ENCODE data around the gene PARP8. TPM values are rescaled to one million over a fixed set of nuclear protein-coding genes. Genes with fewer than 3 reads are reported as not detected.

The PARP8 gene
- total RNA-seq, 1 experiment from 2014 or later: 0.07 TPM

DNA sequence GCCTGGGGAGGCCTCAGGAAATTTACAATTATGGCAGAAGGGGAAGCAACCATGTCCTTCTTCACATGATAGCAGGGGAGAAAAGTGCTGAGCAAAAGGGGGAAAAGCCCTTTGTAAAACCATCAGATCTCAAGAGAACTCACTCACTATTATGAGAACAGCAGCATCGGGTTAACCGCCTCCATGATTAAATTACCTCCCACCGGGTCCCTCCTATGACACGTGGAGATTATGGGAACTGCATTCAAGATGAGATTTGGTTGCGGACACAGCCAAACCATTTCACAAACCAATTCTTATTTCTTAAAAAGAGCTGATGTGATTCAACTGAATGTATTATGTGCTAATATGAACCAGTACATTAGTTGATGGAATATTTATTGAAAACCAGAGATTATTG, 63.9 kb downstream of the PARP8 start:
- no peaks in the 10 kb centered on the region for H3K9me2 ChIP-seq (replicated peaks; ENCODE audit: low read length)
- H3K4me2 ChIP-seq (ENCODE audit: low read length): no peak overlapping the region
- DNase-seq: no peak
- intact Hi-C loops (cut with micrococcal nuclease): no loop called here
- H3K9me3 ChIP-seq (ENCODE audit: low read length): no peaks in the 10 kb centered on the region
- TF ChIP-seq EZH2phosphoT487 (IDR thresholded peaks at IDR 0.05; ENCODE audit: borderline replicate concordance, low read length) (no peak), EZH2 (IDR thresholded peaks at IDR 0.05; ENCODE audit: low read length, unreplicated experiment) (no peak)
- TF ChIP-seq, protein P1, sequence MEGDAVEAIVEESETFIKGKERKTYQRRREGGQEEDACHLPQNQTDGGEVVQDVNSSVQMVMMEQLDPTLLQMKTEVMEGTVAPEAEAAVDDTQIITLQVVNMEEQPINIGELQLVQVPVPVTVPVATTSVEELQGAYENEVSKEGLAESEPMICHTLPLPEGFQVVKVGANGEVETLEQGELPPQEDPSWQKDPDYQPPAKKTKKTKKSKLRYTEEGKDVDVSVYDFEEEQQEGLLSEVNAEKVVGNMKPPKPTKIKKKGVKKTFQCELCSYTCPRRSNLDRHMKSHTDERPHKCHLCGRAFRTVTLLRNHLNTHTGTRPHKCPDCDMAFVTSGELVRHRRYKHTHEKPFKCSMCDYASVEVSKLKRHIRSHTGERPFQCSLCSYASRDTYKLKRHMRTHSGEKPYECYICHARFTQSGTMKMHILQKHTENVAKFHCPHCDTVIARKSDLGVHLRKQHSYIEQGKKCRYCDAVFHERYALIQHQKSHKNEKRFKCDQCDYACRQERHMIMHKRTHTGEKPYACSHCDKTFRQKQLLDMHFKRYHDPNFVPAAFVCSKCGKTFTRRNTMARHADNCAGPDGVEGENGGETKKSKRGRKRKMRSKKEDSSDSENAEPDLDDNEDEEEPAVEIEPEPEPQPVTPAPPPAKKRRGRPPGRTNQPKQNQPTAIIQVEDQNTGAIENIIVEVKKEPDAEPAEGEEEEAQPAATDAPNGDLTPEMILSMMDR (conservative IDR thresholded peaks at IDR 0.05; ENCODE audit: low read depth, low read length): no peak
- ChIA-PET CTCF (no interaction called here), POLR2A (ENCODE audit: unreplicated experiment) (no interaction called here)
- no peak for ATAC-seq
- H3K4me1 ChIP-seq (ENCODE audit: insufficient read depth, low read length): no peaks in the 10 kb centered on the region
- H4K20me1 ChIP-seq (ENCODE audit: low read length): no peaks in the 10 kb centered on the region
- H3F3A ChIP-seq (ENCODE audit: low read length, unreplicated experiment): no peaks in the 10 kb centered on the region
- H2AFZ ChIP-seq (ENCODE audit: low read length): no peak overlapping the region
- no peak overlapping the region for H3K9ac ChIP-seq (ENCODE audit: low read length)
- H3K27me3 ChIP-seq (ENCODE audit: low read length): 0 out of 2 replicates have a peak, but pooled peaks cover 4% of the 10 kb centered on the region
- no peaks in the 10 kb centered on the region for H3K36me3 ChIP-seq (ENCODE audit: low read depth, low read length)
- BruUV-seq (replicated peaks): no TSS peak
- H3K4me3 ChIP-seq (ENCODE audit: low read length): no peak overlapping the region
- H3K79me2 ChIP-seq (ENCODE audit: low read length): no peaks in the 10 kb centered on the region
- no peak overlapping the region for H3K27ac ChIP-seq (ENCODE audit: low read length)

DNA sequence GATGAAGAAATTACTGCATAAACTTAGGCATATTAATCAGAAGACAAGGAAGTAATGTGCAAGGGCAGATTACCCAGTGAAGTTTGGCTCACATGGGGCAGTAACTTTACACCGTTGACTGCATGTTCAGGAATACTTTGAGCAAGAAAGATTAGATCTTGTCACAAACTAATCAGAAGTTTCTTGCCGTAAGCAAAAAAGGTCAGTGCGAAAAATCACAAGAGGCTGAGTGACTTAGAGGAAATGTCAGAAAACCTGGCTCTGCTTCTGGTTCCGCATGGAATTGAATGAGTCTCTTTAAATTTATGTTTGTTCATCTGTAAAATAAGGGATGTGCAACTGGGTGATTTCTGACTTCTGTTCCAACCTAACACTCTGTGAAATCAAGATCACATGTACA, 64.4 kb downstream of the PARP8 start:
- intact Hi-C loops (cut with micrococcal nuclease): no loop called here
- Histone ChIP-seq H3K9me2 (replicated peaks; ENCODE audit: low read length) (no peaks in the 10 kb centered on the region), H3F3A (ENCODE audit: low read length, unreplicated experiment) (no peaks in the 10 kb centered on the region), H3K4me1 (ENCODE audit: insufficient read depth, low read length) (no peaks in the 10 kb centered on the region), H2AFZ (ENCODE audit: low read length) (no peak overlapping the region), H3K4me2 (ENCODE audit: low read length) (no peak overlapping the region), H3K4me3 (ENCODE audit: low read length) (no peak overlapping the region), H3K36me3 (ENCODE audit: low read depth, low read length) (no peaks in the 10 kb centered on the region), H3K27ac (ENCODE audit: low read length) (no peak overlapping the region), H3K27me3 (ENCODE audit: low read length) (0 out of 2 replicates have a peak, but pooled peaks cover 4% of the 10 kb centered on the region), H3K9me3 (ENCODE audit: low read length) (no peaks in the 10 kb centered on the region), H4K20me1 (ENCODE audit: low read length) (no peaks in the 10 kb centered on the region), H3K9ac (ENCODE audit: low read length) (no peak overlapping the region), H3K79me2 (ENCODE audit: low read length) (no peaks in the 10 kb centered on the region)
- POLR2A ChIA-PET (ENCODE audit: unreplicated experiment): no interaction called here
- no TSS peak for BruUV-seq (replicated peaks)
- CTCF ChIA-PET: no interaction called here
- DNase-seq (no peak), ATAC-seq (no peak)
- no peak for TF ChIP-seq EZH2phosphoT487 (IDR thresholded peaks at IDR 0.05; ENCODE audit: borderline replicate concordance, low read length)
- TF ChIP-seq EZH2 (IDR thresholded peaks at IDR 0.05; ENCODE audit: low read length, unreplicated experiment): no peak
- TF ChIP-seq, protein P1 (conservative IDR thresholded peaks at IDR 0.05; ENCODE audit: low read depth, low read length): no peak

DNA sequence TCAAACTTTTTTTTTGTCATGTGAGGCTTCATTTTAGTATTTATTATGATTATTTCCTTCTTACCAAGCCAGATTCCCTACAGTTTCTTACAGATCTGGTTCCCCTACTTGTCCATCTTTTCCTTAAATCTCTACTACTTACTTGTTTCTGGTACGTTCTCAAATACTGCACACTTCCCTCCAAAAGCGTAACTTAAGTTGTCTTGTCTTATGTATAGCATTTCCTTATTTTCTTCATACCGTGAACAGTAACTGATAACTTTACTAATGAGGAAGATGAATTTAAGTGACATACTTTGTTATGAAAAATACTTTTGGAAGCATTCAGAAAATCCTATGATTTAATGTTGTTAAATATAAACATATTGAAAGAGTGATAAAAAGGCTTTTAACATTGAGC, 67.3 kb downstream of the PARP8 start:
- H3K9ac ChIP-seq (ENCODE audit: low read length): no peak overlapping the region
- POLR2A ChIA-PET (ENCODE audit: unreplicated experiment): no interaction called here

More for the DNA sequence above, 67.3 kb downstream of the PARP8 start:
- no peak for DNase-seq
- H3F3A ChIP-seq (ENCODE audit: low read length, unreplicated experiment): no peaks in the 10 kb centered on the region
- CTCF ChIA-PET: no interaction called here
- no peaks in the 10 kb centered on the region for H3K9me3 ChIP-seq (ENCODE audit: low read length)
- no peak overlapping the region for H3K27ac ChIP-seq (ENCODE audit: low read length)
- ATAC-seq: no peak
- no peak overlapping the region for H3K4me3 ChIP-seq (ENCODE audit: low read length)
- no peak overlapping the region for H2AFZ ChIP-seq (ENCODE audit: low read length)
- no peaks in the 10 kb centered on the region for H3K79me2 ChIP-seq (ENCODE audit: low read length)
- H4K20me1 ChIP-seq (ENCODE audit: low read length): no peaks in the 10 kb centered on the region
- no peaks in the 10 kb centered on the region for H3K36me3 ChIP-seq (ENCODE audit: low read depth, low read length)
- no peaks in the 10 kb centered on the region for H3K4me1 ChIP-seq (ENCODE audit: insufficient read depth, low read length)
- H3K27me3 ChIP-seq (ENCODE audit: low read length): 0 out of 2 replicates have a peak, but pooled peaks cover 4% of the 10 kb centered on the region
- no TSS peak for BruUV-seq (replicated peaks)
- TF ChIP-seq EZH2 (IDR thresholded peaks at IDR 0.05; ENCODE audit: low read length, unreplicated experiment): no peak
- TF ChIP-seq EZH2phosphoT487 (IDR thresholded peaks at IDR 0.05; ENCODE audit: borderline replicate concordance, low read length): no peak
- TF ChIP-seq, protein P1 (conservative IDR thresholded peaks at IDR 0.05; ENCODE audit: low read depth, low read length): no peak
- H3K4me2 ChIP-seq (ENCODE audit: low read length): no peak overlapping the region
- intact Hi-C loops (cut with micrococcal nuclease): no loop called here
- no peaks in the 10 kb centered on the region for H3K9me2 ChIP-seq (replicated peaks; ENCODE audit: low read length)

All from PC-3 (cell line).